Heart left ventricle (tissue), 16 donors: ENCODE results near the gene ZNF362. TPM values are rescaled to one million over a fixed set of nuclear protein-coding genes. Genes with fewer than 3 reads are reported as not detected.

Experiments used
- ATAC-seq, 4 donors: fragments of 200-7000 bp; cut with Tn5 transposase; one replicate each; pipeline ENCODE4 v1.9.1; 2020 to 2022; ENCODE audit warnings: moderate library complexity in 4 of 4, mild to moderate bottlenecking in 3 of 4, moderate number of reproducible peaks in 1 of 4
- DNase-seq, 5 donors: peaks; one replicate each; pipeline ENCODE4 v3.0.0-alpha.2; 2020
- H3K27ac ChIP-seq, 12 donors: fragments of 200-600 bp; sonication (generic) in 4 of 12; one replicate each; pipeline versions ENCODE4 v1.5.0 to v1.8.0; 2016 to 2022; ENCODE audit warnings: mild to moderate bottlenecking in 2 of 12
- H3K27me3 ChIP-seq, 9 donors: fragments of 200-600 bp; sonication (generic) in 2 of 9; one replicate each; pipeline versions ENCODE4 v1.5.1 to v1.8.0; 2016 to 2022; ENCODE audit warnings: mild to moderate bottlenecking in 3 of 9
- H3K36me3 ChIP-seq, 9 donors: fragments of 200-600 bp; sonication (generic) in 2 of 9; one replicate each; pipeline versions ENCODE4 v1.5.0 to v1.8.0; 2018 to 2022; ENCODE audit warnings: mild to moderate bottlenecking in 2 of 9
- H3K4me1 ChIP-seq, 12 donors: fragments of 200-600 bp; sonication (generic) in 4 of 12; one replicate each; pipeline versions ENCODE4 v1.5.0 to v1.8.0; 2016 to 2022; ENCODE audit warnings: mild to moderate bottlenecking in 3 of 12
- H3K4me3 ChIP-seq, 12 donors: fragments of 200-600 bp; sonication (generic) in 4 of 12; one replicate each; pipeline versions ENCODE4 v1.5.0 to v1.8.0; 2017 to 2022; ENCODE audit warnings: mild to moderate bottlenecking in 9 of 12, moderate library complexity in 4 of 12
- H3K9me3 ChIP-seq, 12 donors: fragments of 200-600 bp; sonication (generic) in 4 of 12; one replicate each; pipeline versions ENCODE4 v1.5.0 to v1.8.0; 2016 to 2022; ENCODE audit warnings: mild to moderate bottlenecking in 1 of 12
- POLR2A ChIP-seq, 2 donors: fragments of 450-650 bp; IDR thresholded peaks; one replicate each; pipeline ENCODE4 v1.6.1; 2017; ENCODE audit warnings: antibody characterized with exemption in 2 of 2, mild to moderate bottlenecking in 2 of 2, moderate library complexity in 2 of 2
- WGBS, 4 donors: extraction: QIAGEN DNeasy Blood & Tissue Kit in 2 of 4; methylation state at CpG; one replicate each; pipeline versions ENCODE4 v1.1.5 to v1.1.7; 2013 to 2018; 5-methylcytosine and 5-hydroxymethylcytosine counted together
- intact Hi-C, 10 donors: fragments of 100-400 bp; cut with DNase I; formaldehyde crosslinking; loops; one replicate each; pipeline versions ENCODE4 v1.11.1 to v1.14.2; 2022
- polyA plus RNA-seq, 2 donors: library from polyadenylated mRNA; stranded (reverse); fragments of 200-250 nt; gene quantifications; one replicate each; pipeline ENCODE4 v1.2.3, GENCODE V29; 2013
- total RNA-seq, 9 donors: library from RNA; depleted of rRNA in 2 of 9; stranded (reverse); fragments of >200 nt in 2 of 9; fragmentation: NEBNext Ultra II Directional in 3 of 9; extraction: Animal tissue kit (Norgen Biotek cat#: 25700) in 3 of 9; gene quantifications; one replicate each; pipeline versions ENCODE4 v1.1.0 to v1.2.4, GENCODE V29; 2016 to 2023
- TF ChIP-seq, protein P1 (sequence below), 12 donors: fragments of 200-600 bp; sonication (generic) in 4 of 12; IDR thresholded peaks; one replicate each; pipeline versions ENCODE4 v1.5.0 to v1.8.0; 2018 to 2022; ENCODE audit warnings: antibody characterized with exemption in 12 of 12, mild to moderate bottlenecking in 5 of 12
- donor health status: ischemic (EF 13 %, LVEDD 7.1; RV severe dilation, severe dysfunction).
- donor health status: healthy with polysubstance abuse.
- donor health status: DM: no; HTN: yes; CAD: no.
- donor health status: DM: no; HTN: no; CAD: no.
- donor health status: ischemic (EF 25% LVEDD 6.9; RV normal size, moderate dysfunction).
- donor health status: ischemic (EF 25% LVEDD 5.7; RV mildly dilated, moderate dysfunction).
- donor health status: healthy.
- donor health status: DM: yes; HTN: yes; CAD: no.
- donor health status: ischemic (EF 35%, LVEDD 5.7; RV mildly dilated, moderate dysfunction).
- donor health status: nonischemic (EF 11% LVEDD 7.7; RV severe dilation, severe dysfunction).
- donor health status: DM: yes; HTN: yes; CAD: no.
- donor health status: PGD.
- donor health status: ischemic (EF 29% LVEDD 5.4; RV normal size, mild dysfunction).
- donor health status: nonischemic (EF 23%, LVEDD 6.1; RV moderate dilation, normal function).

Gene ZNF362
- total and polyA plus RNA-seq, 11 donors = 11.1 to 39.7 (median 32.5) TPM

DNA sequence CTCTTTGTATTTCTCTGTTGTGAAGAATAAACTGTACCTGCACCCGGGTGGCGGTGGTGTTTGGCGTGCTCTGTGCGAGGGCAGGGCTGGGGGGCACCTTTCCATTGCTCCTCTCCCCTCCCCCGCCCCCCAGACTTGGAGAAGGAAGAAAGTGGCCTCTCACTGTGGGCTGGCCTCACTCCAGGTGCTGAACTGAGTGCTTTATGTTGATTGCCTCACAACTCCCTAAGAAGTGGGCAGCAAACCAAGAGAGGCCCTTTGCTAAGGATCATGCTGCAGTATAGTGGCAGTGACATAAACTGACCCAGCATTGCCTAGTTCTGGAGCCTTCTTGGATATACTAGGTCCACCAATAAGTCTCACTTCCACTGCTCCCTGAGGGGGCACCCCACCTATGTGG is 44.4 kb downstream of the ZNF362 start:
- Histone ChIP-seq H3K4me3 (no peak overlapping the region), H3K36me3 (peaks cover 0 to 45% (median 38%) of the 10 kb centered on the region in 9 donors), H3K4me1 (peaks cover 0 to 27% (median 12%) of the 10 kb centered on the region in 12 donors), H3K9me3 (no peaks in the 10 kb centered on the region), H3K27me3 (no peaks in the 10 kb centered on the region), H3K27ac (peak overlapping the region in 3 of 12 donors; percentile 7 to 56 (median 45))
- DNase-seq (peak in 2 of 5 donors; percentile 58 to 67), ATAC-seq (peak in 2 of 4 donors; percentile 35 to 52)
- no peak for TF ChIP-seq POLR2A (IDR thresholded peaks at IDR 0.05)
- TF ChIP-seq, protein P1, sequence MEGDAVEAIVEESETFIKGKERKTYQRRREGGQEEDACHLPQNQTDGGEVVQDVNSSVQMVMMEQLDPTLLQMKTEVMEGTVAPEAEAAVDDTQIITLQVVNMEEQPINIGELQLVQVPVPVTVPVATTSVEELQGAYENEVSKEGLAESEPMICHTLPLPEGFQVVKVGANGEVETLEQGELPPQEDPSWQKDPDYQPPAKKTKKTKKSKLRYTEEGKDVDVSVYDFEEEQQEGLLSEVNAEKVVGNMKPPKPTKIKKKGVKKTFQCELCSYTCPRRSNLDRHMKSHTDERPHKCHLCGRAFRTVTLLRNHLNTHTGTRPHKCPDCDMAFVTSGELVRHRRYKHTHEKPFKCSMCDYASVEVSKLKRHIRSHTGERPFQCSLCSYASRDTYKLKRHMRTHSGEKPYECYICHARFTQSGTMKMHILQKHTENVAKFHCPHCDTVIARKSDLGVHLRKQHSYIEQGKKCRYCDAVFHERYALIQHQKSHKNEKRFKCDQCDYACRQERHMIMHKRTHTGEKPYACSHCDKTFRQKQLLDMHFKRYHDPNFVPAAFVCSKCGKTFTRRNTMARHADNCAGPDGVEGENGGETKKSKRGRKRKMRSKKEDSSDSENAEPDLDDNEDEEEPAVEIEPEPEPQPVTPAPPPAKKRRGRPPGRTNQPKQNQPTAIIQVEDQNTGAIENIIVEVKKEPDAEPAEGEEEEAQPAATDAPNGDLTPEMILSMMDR (IDR thresholded peaks at IDR 0.05) = no peak
- intact Hi-C loops = loop anchor here in 3 of 10 donors (5.0 to 10.0 kb wide), 3 partner anchors 86 to 312 kb away; no protein-coding TSS in a partner anchor
- 70 to 92% (median 74%) methylated on average over 5 of the region's 5 CpGs for WGBS, 4 donors

- Histone ChIP-seq H3K4me3 (no peak overlapping the region), H3K4me1 (peaks cover 0 to 28% (median 10%) of the 10 kb centered on the region in 12 donors), H3K27ac (peak overlapping the region in 3 of 12 donors; percentile 7 to 56 (median 45)), H3K9me3 (no peaks in the 10 kb centered on the region), H3K27me3 (peaks cover 0 to 4% (median 0%) of the 10 kb centered on the region in 9 donors), H3K36me3 (peaks cover 0 to 38% (median 31%) of the 10 kb centered on the region in 9 donors)
- 76 to 83% (median 81%) methylated on average over 3 to 4 of the region's 4 CpGs for WGBS, 4 donors
- intact Hi-C loops = loop anchor here in 3 of 10 donors (5.0 to 10.0 kb wide), 3 partner anchors 87 to 311 kb away; no protein-coding TSS in a partner anchor
- DNase-seq = peak in 1 of 5 donors; percentile 30
- TF ChIP-seq, protein P1 (IDR thresholded peaks at IDR 0.05) = no peak
- TF ChIP-seq POLR2A (IDR thresholded peaks at IDR 0.05) = no peak
- peak in 2 of 4 donors; percentile 16 to 26 for ATAC-seq
Observed at GRCh38 chr1:33301273-33301984, 45.1 kb downstream of the ZNF362 start.

DNA sequence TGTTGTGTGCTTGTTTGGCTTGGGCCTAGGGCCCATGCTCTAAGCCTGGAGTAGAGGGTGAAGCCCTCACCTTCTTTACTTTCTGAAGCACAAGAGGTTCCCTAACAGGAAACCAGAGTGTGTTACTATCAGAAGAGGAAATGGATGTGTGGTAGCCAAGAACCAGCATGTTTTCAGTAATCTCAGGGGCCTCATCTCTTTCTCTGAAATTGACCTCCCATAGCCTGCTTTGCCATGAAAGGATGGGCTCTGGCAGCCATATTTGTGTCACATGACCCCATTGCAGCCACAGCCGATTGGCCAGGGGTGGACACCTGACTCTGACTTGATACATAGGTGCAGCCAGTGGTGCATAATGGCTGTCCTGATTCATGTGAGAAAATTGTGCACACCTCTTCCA is 46.0 kb downstream of the ZNF362 start:
- no peak for ATAC-seq
- H3K36me3 ChIP-seq = peaks cover 0 to 30% (median 22%) of the 10 kb centered on the region in 9 donors
- peaks cover 0 to 34% (median 18%) of the 10 kb centered on the region in 12 donors for H3K4me1 ChIP-seq
- peak in 1 of 5 donors; percentile 5 for DNase-seq
- TF ChIP-seq POLR2A (IDR thresholded peaks at IDR 0.05) = no peak
- TF ChIP-seq, protein P1 (IDR thresholded peaks at IDR 0.05) = no peak
- intact Hi-C loops = loop anchor here in 3 of 10 donors (5.0 to 10.0 kb wide), 3 partner anchors 88 to 310 kb away; no protein-coding TSS in a partner anchor
- no peaks in the 10 kb centered on the region for H3K9me3 ChIP-seq
- H3K27ac ChIP-seq = no peak overlapping the region
- peaks cover 0 to 12% (median 0%) of the 10 kb centered on the region in 9 donors for H3K27me3 ChIP-seq
- WGBS, 4 donors = 93 to 100% (median 97%) methylated on average over 1 of the region's 1 CpG
- no peak overlapping the region for H3K4me3 ChIP-seq

DNA sequence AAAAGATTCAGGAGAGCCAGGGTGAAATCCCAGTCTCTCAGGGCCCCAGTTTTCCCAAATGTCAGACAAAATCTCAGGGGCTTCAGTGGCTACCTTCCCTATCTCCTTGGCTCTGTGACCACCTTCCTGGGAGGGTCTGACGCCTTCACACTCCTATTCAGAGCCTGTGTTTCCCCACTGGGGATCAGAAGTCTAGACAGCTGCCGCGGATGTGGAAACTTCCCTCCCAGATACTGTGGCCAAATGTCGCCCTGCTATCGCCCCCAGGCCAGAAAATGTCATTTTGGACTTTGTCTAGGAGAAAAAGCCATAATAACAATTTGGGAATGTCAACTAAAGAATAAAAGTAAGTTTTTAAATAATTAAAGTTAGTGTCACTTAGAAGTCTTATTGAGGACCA is 48.7 kb downstream of the ZNF362 start:
- H3K9me3 ChIP-seq = no peaks in the 10 kb centered on the region
- H3K27me3 ChIP-seq = peaks cover 0 to 12% (median 0%) of the 10 kb centered on the region in 9 donors
- ATAC-seq (no peak), DNase-seq (peak in 1 of 5 donors; percentile 6)
- TF ChIP-seq, protein P1 (IDR thresholded peaks at IDR 0.05) = no peak
- TF ChIP-seq POLR2A (IDR thresholded peaks at IDR 0.05) = no peak
- peaks cover 0 to 31% (median 11%) of the 10 kb centered on the region in 12 donors for H3K4me1 ChIP-seq
- intact Hi-C loops = loop anchor here in 1 of 10 donors (10.0 kb wide), 1 partner anchor 90 kb away; no protein-coding TSS in a partner anchor
- WGBS, 4 donors = 80 to 98% (median 89%) methylated on average over 5 of the region's 5 CpGs
- H3K4me3 ChIP-seq = no peak overlapping the region
- peaks cover 0 to 7% (median 0%) of the 10 kb centered on the region in 9 donors for H3K36me3 ChIP-seq
- no peak overlapping the region for H3K27ac ChIP-seq
